DND-41 (cell line): ENCODE measurements around the gene ARFGEF3.
"Not testable (repeated sequence)": the region's sequence is repeated elsewhere in the genome, so short reads cannot be mapped to it uniquely, and the experiment has no call there.

Experiments
- ATAC-seq: fragments of 200-7000 bp; cut with Tn5 transposase; 3 replicates; pipeline ENCODE4 v1.9.1; 2021; ENCODE audit warnings: low read depth; ENCODE audit not compliant: insufficient read depth
- DNase-seq: peaks from one replicate; pipeline ENCODE4 v3.0.0-alpha.2; 2020
- H2AFZ ChIP-seq: 2 replicates; pipeline ENCODE4 v1.6.0; 2012; ENCODE audit warnings: low read depth, low read length
- H3K27ac ChIP-seq: 2 replicates; pipeline ENCODE4 v1.5.1; 2012; ENCODE audit warnings: low read length, inconsistent platforms
- H3K27me3 ChIP-seq: fragments of 200-600 bp; sonication (generic); 2 replicates; pipeline ENCODE4 v1.6.0; 2012; ENCODE audit warnings: low read length, mild to moderate bottlenecking, inconsistent platforms; ENCODE audit not compliant: insufficient read depth, poor library complexity
- H3K36me3 ChIP-seq: 2 replicates; pipeline ENCODE4 v1.5.1; 2012; ENCODE audit warnings: low read length, inconsistent platforms; ENCODE audit not compliant: insufficient read depth
- H3K4me1 ChIP-seq: 2 replicates; pipeline ENCODE4 v1.5.1; 2012; ENCODE audit warnings: mild to moderate bottlenecking, low read length; ENCODE audit not compliant: insufficient read depth
- H3K4me2 ChIP-seq: 2 replicates; pipeline ENCODE4 v1.6.0; 2012; ENCODE audit warnings: mild to moderate bottlenecking, moderate library complexity, low read length, inconsistent platforms; ENCODE audit not compliant: insufficient read depth
- H3K4me3 ChIP-seq, 2 experiments: fragments of 200-600 bp in 1 of 2; shearing (Covaris generic) in 1 of 2; 2 replicates each; pipeline ENCODE4 v1.5.1; 2012 to 2016; ENCODE audit warnings: inconsistent platforms in 2 of 2, low read length in 2 of 2, mild to moderate bottlenecking in 2 of 2, low read depth in 1 of 2, moderate library complexity in 1 of 2
- H3K79me2 ChIP-seq: 2 replicates; pipeline ENCODE4 v1.6.0; 2012; ENCODE audit warnings: low read length, inconsistent platforms; ENCODE audit not compliant: insufficient read depth
- H3K9ac ChIP-seq: 2 replicates; pipeline ENCODE4 v1.6.0; 2012; ENCODE audit warnings: low read depth, mild to moderate bottlenecking, inconsistent platforms, low read length, moderate library complexity
- H3K9me3 ChIP-seq: 2 replicates; pipeline ENCODE4 v1.5.1; 2012; ENCODE audit warnings: low read length, moderate library complexity, mild to moderate bottlenecking, inconsistent platforms; ENCODE audit not compliant: insufficient read depth, severe bottlenecking
- H4K20me1 ChIP-seq: 2 replicates; pipeline ENCODE4 v1.6.0; 2012; ENCODE audit warnings: low read length; ENCODE audit not compliant: insufficient read depth
- CTCF ChIP-seq: IDR thresholded peaks from 2 replicates; pipeline ENCODE4 v1.5.1; 2012; ENCODE audit warnings: borderline replicate concordance, low read length, moderate library complexity, mild to moderate bottlenecking; ENCODE audit not compliant: poor library complexity, severe bottlenecking; ENCODE audit errors: extremely low read depth
- EZH2 ChIP-seq: IDR thresholded peaks from 3 replicates; pipeline ENCODE4 v1.6.1; 2012; ENCODE audit warnings: borderline replicate concordance, low read depth, mild to moderate bottlenecking, moderate library complexity, low read length, inconsistent platforms; ENCODE audit not compliant: severe bottlenecking

The ARFGEF3 gene

GRCh38 chr6:138115877-138116660 lies 45.7 kb upstream of the ARFGEF3 start:
- Histone ChIP-seq H2AFZ (no peak overlapping the region), H3K79me2 (no peaks in the 10 kb centered on the region), H3K9ac (no peak overlapping the region), H3K27me3 (peaks cover 20% of the 10 kb centered on the region), H3K36me3 (no peaks in the 10 kb centered on the region), H3K4me2 (no peak overlapping the region), H4K20me1 (no peaks in the 10 kb centered on the region), H3K27ac (no peak overlapping the region), H3K9me3 (no peaks in the 10 kb centered on the region), H3K4me1 (no peaks in the 10 kb centered on the region), H3K4me3 (no peak overlapping the region)
- ATAC-seq, result peak; percentile 93
- TF ChIP-seq EZH2 (no peak), CTCF (peak; percentile 81)
- peak; percentile 47 for DNase-seq

GRCh38 chr6:138116661-138116999 lies 45.1 kb upstream of the ARFGEF3 start:
- Histone ChIP-seq H3K9ac (no peak overlapping the region), H3K27ac (no peak overlapping the region), H4K20me1 (no peaks in the 10 kb centered on the region), H3K79me2 (no peaks in the 10 kb centered on the region), H3K27me3 (peaks cover 19% of the 10 kb centered on the region), H2AFZ (no peak overlapping the region), H3K4me2 (no peak overlapping the region), H3K9me3 (no peaks in the 10 kb centered on the region), H3K36me3 (no peaks in the 10 kb centered on the region), H3K4me1 (no peaks in the 10 kb centered on the region), H3K4me3 (no peak overlapping the region)
- no peak for DNase-seq
- TF ChIP-seq EZH2 (no peak), CTCF (no peak)
- no peak for ATAC-seq

GRCh38 chr6:138117376-138117914 lies 44.3 kb upstream of the ARFGEF3 start:
- no peak overlapping the region for H3K27ac ChIP-seq
- H3K4me3 ChIP-seq, result no peak overlapping the region
- no peaks in the 10 kb centered on the region for H3K9me3 ChIP-seq

GRCh38 chr6:138119229-138119628 lies 42.5 kb upstream of the ARFGEF3 start:
- H3K79me2 ChIP-seq, ATAC-seq, H3K9me3 ChIP-seq, H4K20me1 ChIP-seq, H2AFZ ChIP-seq, H3K4me2 ChIP-seq, DNase-seq, H3K36me3 ChIP-seq, H3K4me3 ChIP-seq, H3K27ac ChIP-seq, H3K9ac ChIP-seq, H3K4me1 ChIP-seq: not testable (repeated sequence)
- H3K27me3 ChIP-seq, result peaks cover 21% of the 10 kb centered on the region

More at GRCh38 chr6:138117376-138117914, 44.3 kb upstream of the ARFGEF3 start:
- peaks cover 24% of the 10 kb centered on the region for H3K27me3 ChIP-seq
- no peak for ATAC-seq
- H3K4me2 ChIP-seq, result no peak overlapping the region
- no peaks in the 10 kb centered on the region for H4K20me1 ChIP-seq
- H3K9ac ChIP-seq, result no peak overlapping the region
- TF ChIP-seq CTCF (no peak), EZH2 (no peak)
- no peaks in the 10 kb centered on the region for H3K36me3 ChIP-seq
- H3K4me1 ChIP-seq, result no peaks in the 10 kb centered on the region
- no peak for DNase-seq
- H2AFZ ChIP-seq, result no peak overlapping the region
- H3K79me2 ChIP-seq, result no peaks in the 10 kb centered on the region
